WI38 (cell line): ENCODE results near the gene FANCF.
"Not testable (repeated sequence)": the region's sequence is repeated elsewhere in the genome, so short reads cannot be mapped to it uniquely, and the experiment has no call there.

Experiments
- H3K4me3 ChIP-seq: 2 replicates; pipeline ENCODE4 v1.5.1; 2011; ENCODE audit warnings: low read depth, mild to moderate bottlenecking, control low read depth, low read length
- CTCF ChIP-seq: IDR thresholded peaks from 2 replicates; pipeline ENCODE4 v1.5.1; 2012; ENCODE audit warnings: low read depth, mild to moderate bottlenecking, control low read depth, low read length

FANCF gene

GRCh38 chr11:22666688-22667439 is 41.2 kb upstream of the FANCF start:
- TF ChIP-seq CTCF: no peak
- peak overlapping the region; percentile 30 for H3K4me3 ChIP-seq

- no peak for TF ChIP-seq CTCF
- peak within 1 kb of the TSS; percentile 30 for H3K4me3 ChIP-seq
These were observed 40.7 kb upstream of the FANCF start, which contains the start of gene GAS2 for GRCh38 chr11:22666325-22666687. GAS2 (plus strand) TSS chr11:22666611; CDS start chr11:22674870, 8,259 bp downstream.

GRCh38 chr11:22659783-22660182 is 34.2 kb upstream of the FANCF start:
- TF ChIP-seq CTCF: no peak
- no peak overlapping the region for H3K4me3 ChIP-seq

- no peak overlapping the region for H3K4me3 ChIP-seq
- no peak for TF ChIP-seq CTCF
These were observed 31.6 kb upstream of the FANCF start for GRCh38 chr11:22657101-22657694.

- no peak overlapping the region for H3K4me3 ChIP-seq
- TF ChIP-seq CTCF: no peak
These were observed 30.5 kb upstream of the FANCF start for GRCh38 chr11:22656130-22656529.

- not testable (repeated sequence) for H3K4me3 ChIP-seq
These were observed 26.7 kb upstream of the FANCF start for GRCh38 chr11:22652346-22652745.

- no peak for TF ChIP-seq CTCF
- H3K4me3 ChIP-seq: no peak overlapping the region
These were observed 15.9 kb upstream of the FANCF start for GRCh38 chr11:22641559-22641958.
